ENCODE results near the gene PKN2. TPM values are rescaled to one million over a fixed set of nuclear protein-coding genes. Genes with fewer than 3 reads are reported as not detected.

PKN2 gene
- total and polyA plus RNA-seq, 2 donors (not counting 1 experiment from before 2014, with no cell fraction given) = 11.9 to 51.6 TPM

DNA sequence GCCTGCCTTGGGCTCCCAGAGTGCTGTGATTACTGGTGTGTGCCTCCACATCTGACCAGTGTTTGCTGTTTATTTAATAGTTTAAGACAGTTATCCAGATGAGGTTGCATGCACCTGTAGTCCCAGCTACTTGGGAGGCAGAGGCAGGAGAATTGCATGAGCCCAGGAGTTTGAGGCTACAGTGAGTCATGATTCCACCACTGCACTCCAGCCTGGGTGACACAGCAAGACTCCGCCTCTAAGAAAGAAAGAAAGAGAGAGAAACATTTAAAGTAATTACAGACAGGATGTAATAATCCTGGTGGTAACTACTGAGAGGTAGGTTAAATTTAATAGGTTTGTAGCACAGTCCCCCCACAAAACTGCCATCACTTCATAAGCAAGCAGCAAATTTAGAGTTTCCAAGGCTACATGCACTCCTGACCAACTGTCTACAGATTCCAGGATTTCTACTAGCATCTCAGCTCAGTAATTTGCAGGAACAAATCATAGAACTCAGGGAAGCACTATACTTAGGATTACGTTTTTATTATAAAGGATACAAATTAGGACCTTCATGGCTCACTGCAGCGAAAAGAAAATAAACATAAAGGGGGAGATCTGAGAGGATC is 89.6 kb downstream of the PKN2 start:
- H3K9me3 Mint-ChIP-seq (ENCODE audit: insufficient read depth) = no peaks in the 10 kb centered on the region
- Histone ChIP-seq H4K20me1 (ENCODE audit: control insufficient read depth, insufficient read depth, low read length, poor library complexity, severe bottlenecking) (peaks cover 6% of the 10 kb centered on the region), H3K36me3 (replicated peaks in 1 of 2; ENCODE audit: control extremely low read depth in 1 of 2, control insufficient read depth in 1 of 2, extremely low read depth in 1 of 2, insufficient read depth in 2 of 2, low read length in 1 of 2) (peaks cover 10 to 56% of the 10 kb centered on the region in 2 experiments), H3K9me3 (ENCODE audit: control extremely low read depth in 1 of 3, control insufficient read depth in 2 of 3, insufficient read depth in 1 of 3, low read length in 2 of 3) (peaks cover 0 to 4% (median 0%) of the 10 kb centered on the region in 3 donors), H3K27ac (ENCODE audit: low read length in 2 of 2) (no peak overlapping the region), H3K79me2 (ENCODE audit: control insufficient read depth, insufficient read depth, low read length) (no peaks in the 10 kb centered on the region), H3K4me3 (ENCODE audit: control extremely low read depth in 1 of 5, extremely low read depth in 1 of 5, insufficient read depth in 1 of 5, low read depth in 2 of 5, low read length in 4 of 5) (no peak overlapping the region), H3K4me1 (ENCODE audit: control insufficient read depth in 2 of 2, insufficient read depth in 2 of 2, low read length in 2 of 2) (no peaks in the 10 kb centered on the region), H3K4me2 (replicated peaks; ENCODE audit: low read depth, low read length, poor library complexity, severe bottlenecking) (no peak overlapping the region), H3K27me3 (replicated peaks in 1 of 4; ENCODE audit: control extremely low read depth in 1 of 4, control insufficient read depth in 3 of 4, insufficient read depth in 4 of 4, low read length in 3 of 4) (no peaks in the 10 kb centered on the region), H2AFZ (ENCODE audit: insufficient read depth, low read depth, low read length, poor library complexity, severe bottlenecking) (no peak overlapping the region), H3K9ac (ENCODE audit: low read length) (no peak overlapping the region)
- POLR2A ChIA-PET = no interaction called here
- H3K27me3 Mint-ChIP-seq = no peaks in the 10 kb centered on the region
- intact Hi-C loops (cut with micrococcal nuclease) = no loop called here
- no CpG with 5 or more reads among the region's 3 CpGs for WGBS (ENCODE audit: insufficient coverage)
- TF ChIP-seq, protein P1, sequence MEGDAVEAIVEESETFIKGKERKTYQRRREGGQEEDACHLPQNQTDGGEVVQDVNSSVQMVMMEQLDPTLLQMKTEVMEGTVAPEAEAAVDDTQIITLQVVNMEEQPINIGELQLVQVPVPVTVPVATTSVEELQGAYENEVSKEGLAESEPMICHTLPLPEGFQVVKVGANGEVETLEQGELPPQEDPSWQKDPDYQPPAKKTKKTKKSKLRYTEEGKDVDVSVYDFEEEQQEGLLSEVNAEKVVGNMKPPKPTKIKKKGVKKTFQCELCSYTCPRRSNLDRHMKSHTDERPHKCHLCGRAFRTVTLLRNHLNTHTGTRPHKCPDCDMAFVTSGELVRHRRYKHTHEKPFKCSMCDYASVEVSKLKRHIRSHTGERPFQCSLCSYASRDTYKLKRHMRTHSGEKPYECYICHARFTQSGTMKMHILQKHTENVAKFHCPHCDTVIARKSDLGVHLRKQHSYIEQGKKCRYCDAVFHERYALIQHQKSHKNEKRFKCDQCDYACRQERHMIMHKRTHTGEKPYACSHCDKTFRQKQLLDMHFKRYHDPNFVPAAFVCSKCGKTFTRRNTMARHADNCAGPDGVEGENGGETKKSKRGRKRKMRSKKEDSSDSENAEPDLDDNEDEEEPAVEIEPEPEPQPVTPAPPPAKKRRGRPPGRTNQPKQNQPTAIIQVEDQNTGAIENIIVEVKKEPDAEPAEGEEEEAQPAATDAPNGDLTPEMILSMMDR (IDR thresholded peaks at IDR 0.05) = no peak
- TF ChIP-seq EZH2 (IDR thresholded peaks at IDR 0.05; ENCODE audit: borderline replicate concordance, insufficient read depth, low read depth, low read length, poor library complexity, severe bottlenecking) = no peak
- no peak overlapping the region for H3K4me3 Mint-ChIP-seq
- no peak overlapping the region for H3K27ac Mint-ChIP-seq
- CTCF ChIA-PET = no interaction called here
- ATAC-seq (ENCODE audit: low read depth) = no peak
- DNase-seq = no peak
- no peaks in the 10 kb centered on the region for H3K4me1 Mint-ChIP-seq

DNA sequence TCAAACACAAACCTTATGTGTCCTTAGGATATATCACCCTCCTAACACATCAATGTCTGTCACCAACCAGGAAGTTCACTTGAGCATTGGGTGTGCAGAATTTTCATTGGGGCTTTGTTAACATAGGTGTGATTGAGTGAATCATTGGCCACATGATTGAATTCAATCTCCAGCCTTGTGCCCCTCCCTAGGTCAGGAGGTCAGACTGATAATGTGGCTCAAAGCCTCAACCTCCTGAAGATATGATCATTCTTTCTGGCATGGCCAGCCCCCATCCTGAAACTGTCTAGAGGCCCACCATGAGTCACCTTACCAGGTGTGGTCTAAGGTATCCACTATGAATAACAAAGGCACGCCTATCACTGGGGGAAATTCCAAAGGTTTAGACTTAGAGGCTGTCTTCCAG is 90.1 kb downstream of the PKN2 start:
- Mint-ChIP-seq H3K9me3 (ENCODE audit: insufficient read depth) (no peaks in the 10 kb centered on the region), H3K27ac (no peak overlapping the region), H3K4me3 (no peak overlapping the region), H3K4me1 (no peaks in the 10 kb centered on the region), H3K27me3 (no peaks in the 10 kb centered on the region)
- Histone ChIP-seq H3K27ac (ENCODE audit: low read length in 2 of 2) (no peak overlapping the region), H3K79me2 (ENCODE audit: control insufficient read depth, insufficient read depth, low read length) (no peaks in the 10 kb centered on the region), H3K9me3 (ENCODE audit: control extremely low read depth in 1 of 3, control insufficient read depth in 2 of 3, insufficient read depth in 1 of 3, low read length in 2 of 3) (peaks cover 0 to 4% (median 0%) of the 10 kb centered on the region in 3 donors), H4K20me1 (ENCODE audit: control insufficient read depth, insufficient read depth, low read length, poor library complexity, severe bottlenecking) (peaks cover 6% of the 10 kb centered on the region), H3K4me2 (replicated peaks; ENCODE audit: low read depth, low read length, poor library complexity, severe bottlenecking) (no peak overlapping the region), H3K9ac (ENCODE audit: low read length) (no peak overlapping the region), H3K4me1 (ENCODE audit: control insufficient read depth in 2 of 2, insufficient read depth in 2 of 2, low read length in 2 of 2) (no peaks in the 10 kb centered on the region), H2AFZ (ENCODE audit: insufficient read depth, low read depth, low read length, poor library complexity, severe bottlenecking) (no peak overlapping the region), H3K4me3 (ENCODE audit: control extremely low read depth in 1 of 5, extremely low read depth in 1 of 5, insufficient read depth in 1 of 5, low read depth in 2 of 5, low read length in 4 of 5) (no peak overlapping the region), H3K36me3 (replicated peaks in 1 of 2; ENCODE audit: control extremely low read depth in 1 of 2, control insufficient read depth in 1 of 2, extremely low read depth in 1 of 2, insufficient read depth in 2 of 2, low read length in 1 of 2) (peaks cover 8 to 56% of the 10 kb centered on the region in 2 experiments), H3K27me3 (replicated peaks in 1 of 4; ENCODE audit: control extremely low read depth in 1 of 4, control insufficient read depth in 3 of 4, insufficient read depth in 4 of 4, low read length in 3 of 4) (no peaks in the 10 kb centered on the region)
- ATAC-seq (ENCODE audit: low read depth) (no peak), DNase-seq (no peak)
- no CpG with 5 or more reads among the region's 1 CpG for WGBS (ENCODE audit: insufficient coverage)
- CTCF ChIA-PET = no interaction called here
- no peak for TF ChIP-seq EZH2 (IDR thresholded peaks at IDR 0.05; ENCODE audit: borderline replicate concordance, insufficient read depth, low read depth, low read length, poor library complexity, severe bottlenecking)
- TF ChIP-seq, protein P1 (IDR thresholded peaks at IDR 0.05) = no peak
- POLR2A ChIA-PET = no interaction called here
- intact Hi-C loops (cut with micrococcal nuclease) = no loop called here
